ENCODE data around the gene CMPK1.

The CMPK1 gene

DNA sequence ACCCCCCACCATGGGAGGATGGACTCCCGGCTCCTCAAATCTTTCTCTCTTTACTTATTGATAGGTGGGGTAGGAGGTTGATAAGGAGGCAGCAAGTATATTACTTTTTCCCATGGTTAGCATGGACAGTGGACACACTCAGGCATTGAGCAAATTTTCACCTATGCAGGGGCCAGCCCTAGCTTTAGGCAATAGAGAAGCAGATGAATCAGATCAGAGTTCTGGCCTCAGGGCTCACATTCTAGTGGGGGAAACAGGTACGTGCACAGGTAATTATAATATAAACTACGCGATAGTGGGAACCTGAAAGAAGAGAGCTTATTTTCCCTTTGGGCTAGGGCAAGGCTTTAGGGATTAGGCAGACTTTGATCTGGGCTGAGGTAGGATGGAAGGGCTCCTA, 69.0 kb downstream of the CMPK1 start:
- TF ChIP-seq, protein P1, sequence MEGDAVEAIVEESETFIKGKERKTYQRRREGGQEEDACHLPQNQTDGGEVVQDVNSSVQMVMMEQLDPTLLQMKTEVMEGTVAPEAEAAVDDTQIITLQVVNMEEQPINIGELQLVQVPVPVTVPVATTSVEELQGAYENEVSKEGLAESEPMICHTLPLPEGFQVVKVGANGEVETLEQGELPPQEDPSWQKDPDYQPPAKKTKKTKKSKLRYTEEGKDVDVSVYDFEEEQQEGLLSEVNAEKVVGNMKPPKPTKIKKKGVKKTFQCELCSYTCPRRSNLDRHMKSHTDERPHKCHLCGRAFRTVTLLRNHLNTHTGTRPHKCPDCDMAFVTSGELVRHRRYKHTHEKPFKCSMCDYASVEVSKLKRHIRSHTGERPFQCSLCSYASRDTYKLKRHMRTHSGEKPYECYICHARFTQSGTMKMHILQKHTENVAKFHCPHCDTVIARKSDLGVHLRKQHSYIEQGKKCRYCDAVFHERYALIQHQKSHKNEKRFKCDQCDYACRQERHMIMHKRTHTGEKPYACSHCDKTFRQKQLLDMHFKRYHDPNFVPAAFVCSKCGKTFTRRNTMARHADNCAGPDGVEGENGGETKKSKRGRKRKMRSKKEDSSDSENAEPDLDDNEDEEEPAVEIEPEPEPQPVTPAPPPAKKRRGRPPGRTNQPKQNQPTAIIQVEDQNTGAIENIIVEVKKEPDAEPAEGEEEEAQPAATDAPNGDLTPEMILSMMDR (IDR thresholded peaks at IDR 0.05): no peak

DNA sequence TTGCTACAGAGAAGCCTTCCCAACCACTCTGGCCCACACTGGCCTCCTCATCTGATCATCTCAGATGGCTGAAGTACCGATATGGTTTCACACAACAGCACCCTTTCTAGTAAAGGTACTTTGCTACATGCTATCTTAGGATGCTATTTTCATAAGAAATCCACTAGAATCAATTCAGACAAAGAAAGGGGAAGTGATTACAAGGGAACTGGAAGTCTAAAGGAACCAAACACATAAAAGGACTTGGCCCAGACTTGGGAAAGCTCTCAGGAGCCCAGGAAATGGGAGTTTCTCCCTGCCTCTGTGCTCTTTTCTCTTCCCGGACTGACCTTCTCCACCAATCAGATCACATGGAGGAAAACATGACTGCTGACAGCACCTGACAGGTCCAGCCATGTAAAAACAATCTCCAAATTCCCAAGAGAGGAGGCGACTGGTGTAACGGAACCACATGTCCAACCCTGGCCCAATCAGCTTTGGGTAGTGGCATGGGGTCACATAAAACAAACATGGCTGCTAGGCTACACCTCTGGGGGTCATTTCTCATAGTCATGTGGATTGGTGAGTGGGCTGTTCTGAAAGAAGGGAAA, 69.8 kb downstream of the CMPK1 start:
- TF ChIP-seq, protein P1 (IDR thresholded peaks at IDR 0.05): no peak

DNA sequence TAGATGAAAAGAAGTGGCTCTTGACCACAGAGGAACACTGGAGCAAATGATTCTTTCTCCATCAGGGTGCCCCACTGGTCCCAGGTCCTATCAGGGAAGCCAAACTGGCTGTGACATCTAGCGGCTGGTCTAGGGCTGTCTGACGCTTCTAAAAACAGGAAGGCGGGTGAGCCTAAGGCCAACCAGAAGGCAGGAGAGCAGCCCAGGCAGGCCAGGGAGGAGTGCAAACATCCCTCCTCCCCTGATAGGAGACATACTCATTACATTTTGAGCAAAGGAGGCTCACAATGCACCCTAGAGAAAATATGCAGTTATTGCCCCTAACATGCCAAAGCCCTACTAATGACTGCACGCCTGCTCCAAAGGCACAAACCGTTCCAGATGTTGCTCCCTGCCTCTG, 72.1 kb downstream of the CMPK1 start:
- TF ChIP-seq, protein P1 (IDR thresholded peaks at IDR 0.05): no peak

DNA sequence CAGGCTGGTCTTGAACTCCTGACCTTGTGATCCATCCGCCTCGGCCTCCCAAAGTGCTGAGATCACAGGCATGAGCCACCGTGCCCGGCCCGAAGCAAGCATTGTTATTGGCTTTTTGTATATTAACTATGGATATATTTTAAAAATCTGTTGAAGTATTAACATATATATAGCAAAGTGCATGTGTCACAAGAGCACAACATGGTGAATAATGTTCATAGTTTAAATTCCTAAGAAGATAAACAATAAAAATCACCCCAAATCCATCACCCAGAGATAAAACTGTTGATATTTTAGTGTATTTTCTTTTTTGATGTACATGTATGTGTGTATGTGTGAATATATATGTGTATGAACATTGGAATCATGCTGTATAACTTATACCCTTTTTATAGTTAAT, 73.4 kb downstream of the CMPK1 start:
- TF ChIP-seq, protein P1 (IDR thresholded peaks at IDR 0.05): no peak

DNA sequence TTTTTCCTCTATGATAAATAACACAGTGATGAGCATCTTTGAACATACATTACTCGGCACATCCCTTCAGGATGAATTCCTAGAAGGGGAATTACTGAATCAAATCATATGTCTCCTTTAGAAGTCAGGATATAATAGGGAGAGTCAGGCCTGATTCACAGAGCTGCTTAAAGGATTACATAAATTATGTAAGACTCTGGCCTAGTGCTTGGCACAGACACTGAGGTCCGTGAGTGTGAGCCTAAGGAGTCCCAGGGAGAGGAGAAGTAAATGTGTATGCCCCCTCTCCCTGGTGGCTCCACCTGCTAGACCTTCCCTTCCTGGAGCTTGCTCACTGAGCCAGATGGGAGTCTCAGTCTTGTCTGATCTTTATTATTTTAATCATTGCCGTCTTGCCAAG, 73.9 kb downstream of the CMPK1 start:
- TF ChIP-seq, protein P1 (IDR thresholded peaks at IDR 0.05): no peak

DNA sequence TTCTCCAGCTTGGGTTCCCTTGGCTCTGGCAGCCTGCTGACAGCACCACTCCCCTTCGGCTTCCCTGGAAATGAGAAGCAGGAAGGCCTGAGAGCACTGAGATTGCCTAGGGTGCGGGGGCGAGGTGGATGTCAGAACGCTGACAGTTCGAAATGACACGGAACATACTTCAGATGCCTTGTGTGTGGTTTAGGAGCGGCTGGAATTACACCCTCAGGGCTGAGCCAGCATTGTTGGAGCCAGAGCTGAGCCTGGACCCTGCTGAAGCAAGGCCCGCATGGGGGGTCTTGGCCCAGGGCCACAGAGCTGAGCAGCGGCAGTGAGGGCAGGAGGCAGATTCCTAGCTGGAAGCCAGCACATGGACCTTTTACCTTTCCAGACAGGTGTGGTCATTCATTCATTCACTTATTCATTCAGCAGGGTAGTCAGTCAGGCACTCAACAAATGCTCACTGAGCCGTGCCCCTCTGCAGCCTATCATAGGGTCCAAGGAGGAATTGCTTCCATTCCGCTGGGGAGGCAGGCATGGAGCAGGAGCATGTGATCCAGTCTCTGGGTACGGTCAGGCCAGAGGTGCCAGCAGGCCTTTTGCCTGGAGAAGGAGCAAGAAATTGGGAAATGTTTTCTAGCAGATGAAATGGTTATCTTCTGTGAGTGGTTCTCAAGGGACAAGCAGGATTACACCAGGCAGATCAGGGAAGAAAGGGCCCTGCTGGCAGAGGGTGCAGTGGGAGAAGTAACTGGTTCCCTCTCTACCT, 75.9 kb downstream of the CMPK1 start:
- TF ChIP-seq, protein P1 (IDR thresholded peaks at IDR 0.05): no peak

DNA sequence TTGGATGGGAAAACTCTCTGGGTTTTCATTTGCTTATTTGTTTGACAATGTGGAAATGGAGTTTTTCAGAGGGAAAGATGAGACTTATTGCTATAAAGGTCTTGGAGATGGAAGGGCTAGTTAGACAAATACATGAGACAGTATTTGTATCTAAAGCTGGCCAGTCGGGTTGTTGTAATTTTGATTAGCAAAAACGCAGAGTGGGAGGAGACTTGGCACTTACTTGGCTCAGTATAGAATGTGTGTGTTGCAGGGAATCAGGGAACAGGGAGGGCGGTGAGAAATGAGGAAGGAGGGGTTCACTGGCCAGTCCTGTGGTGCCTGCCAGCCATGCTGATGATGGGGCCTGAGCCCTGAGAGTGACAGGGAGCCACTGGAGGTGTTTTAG, 76.5 kb downstream of the CMPK1 start:
- TF ChIP-seq, protein P1 (IDR thresholded peaks at IDR 0.05): no peak
